Stomach (tissue), 4 donors: ENCODE data around the gene MAPK4.

Source experiments
- POLR2A ChIP-seq, 4 donors: fragments of 450-650 bp; IDR thresholded peaks; one replicate each; pipeline ENCODE4 v1.6.1; 2016; ENCODE audit warnings: antibody characterized with exemption in 4 of 4, control low read depth in 2 of 4, mild to moderate bottlenecking in 1 of 4, moderate library complexity in 1 of 4
- TF ChIP-seq, protein P1 (sequence below), 7 experiments: fragments of 450-650 bp in 4 of 7; fragments of 200-600 bp in 3 of 7; sonication (generic) in 3 of 7; IDR thresholded peaks; one replicate each; pipeline ENCODE4 v1.5.1; 2016 to 2019; ENCODE audit warnings: antibody characterized with exemption in 7 of 7, control low read depth in 2 of 7, mild to moderate bottlenecking in 1 of 7

DNA sequence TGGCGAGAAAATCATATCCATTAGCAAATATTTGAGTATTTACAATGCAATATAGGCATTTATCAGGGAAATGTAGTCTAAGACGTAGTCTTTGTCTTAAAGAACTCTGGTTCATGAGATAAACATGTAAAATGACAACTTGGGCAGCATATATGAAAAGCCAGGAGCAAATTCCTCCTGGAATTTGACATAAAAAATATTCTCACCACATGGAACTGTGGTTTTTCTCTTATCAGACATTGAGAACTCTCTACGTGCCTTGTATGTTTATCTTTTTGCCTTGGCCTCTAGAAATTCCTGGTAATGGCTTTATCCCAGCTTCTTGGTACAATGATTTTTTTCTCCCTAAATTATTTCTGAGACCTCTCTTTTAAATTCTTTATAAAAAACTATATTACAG, 2.8 kb downstream of the MAPK4 start:
- TF ChIP-seq, protein P1, sequence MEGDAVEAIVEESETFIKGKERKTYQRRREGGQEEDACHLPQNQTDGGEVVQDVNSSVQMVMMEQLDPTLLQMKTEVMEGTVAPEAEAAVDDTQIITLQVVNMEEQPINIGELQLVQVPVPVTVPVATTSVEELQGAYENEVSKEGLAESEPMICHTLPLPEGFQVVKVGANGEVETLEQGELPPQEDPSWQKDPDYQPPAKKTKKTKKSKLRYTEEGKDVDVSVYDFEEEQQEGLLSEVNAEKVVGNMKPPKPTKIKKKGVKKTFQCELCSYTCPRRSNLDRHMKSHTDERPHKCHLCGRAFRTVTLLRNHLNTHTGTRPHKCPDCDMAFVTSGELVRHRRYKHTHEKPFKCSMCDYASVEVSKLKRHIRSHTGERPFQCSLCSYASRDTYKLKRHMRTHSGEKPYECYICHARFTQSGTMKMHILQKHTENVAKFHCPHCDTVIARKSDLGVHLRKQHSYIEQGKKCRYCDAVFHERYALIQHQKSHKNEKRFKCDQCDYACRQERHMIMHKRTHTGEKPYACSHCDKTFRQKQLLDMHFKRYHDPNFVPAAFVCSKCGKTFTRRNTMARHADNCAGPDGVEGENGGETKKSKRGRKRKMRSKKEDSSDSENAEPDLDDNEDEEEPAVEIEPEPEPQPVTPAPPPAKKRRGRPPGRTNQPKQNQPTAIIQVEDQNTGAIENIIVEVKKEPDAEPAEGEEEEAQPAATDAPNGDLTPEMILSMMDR (IDR thresholded peaks at IDR 0.05), result no peak
- no peak for TF ChIP-seq POLR2A (IDR thresholded peaks at IDR 0.05)
